ENCODE results near the gene LSM4. TPM values are rescaled to one million over a fixed set of nuclear protein-coding genes. Genes with fewer than 3 reads are reported as not detected.

Gene LSM4
- total and polyA plus RNA-seq, 2 of the 4 experiments (the other 2 are of a cell fraction) = 44.8 to 118 TPM

DNA sequence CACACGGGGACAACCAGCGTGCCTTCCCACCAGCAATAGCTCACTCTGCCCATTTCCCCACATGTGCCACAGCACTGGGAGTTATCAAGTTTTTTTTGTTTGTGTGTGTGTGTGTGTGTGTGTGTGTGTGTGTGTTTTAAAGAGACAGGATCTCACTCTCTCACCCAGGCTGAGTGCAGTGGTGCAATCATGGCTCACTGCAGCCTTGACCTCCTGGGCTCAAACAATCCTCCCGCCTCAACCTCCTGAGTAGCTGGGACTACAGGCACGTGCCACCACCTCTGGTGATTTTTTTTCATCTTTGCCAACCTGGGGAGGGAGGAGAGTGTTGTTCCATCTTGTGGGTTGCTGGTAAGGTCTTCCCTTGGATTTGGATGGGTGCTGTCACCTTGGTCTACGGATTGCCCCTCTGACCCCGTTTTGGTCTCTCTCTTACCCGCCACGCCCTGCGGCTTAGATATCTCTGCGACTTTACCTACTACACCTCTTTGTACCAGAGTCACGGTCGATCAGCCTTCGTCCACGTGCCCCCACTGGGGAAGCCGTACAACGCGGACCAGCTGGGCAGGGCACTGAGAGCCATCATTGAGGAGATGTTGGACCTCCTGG, 40.2 kb upstream of the LSM4 start (continued):
- TF ChIP-seq FOS (IDR thresholded peaks at IDR 0.05; ENCODE audit: low read depth, low read length) = no peak

DNA sequence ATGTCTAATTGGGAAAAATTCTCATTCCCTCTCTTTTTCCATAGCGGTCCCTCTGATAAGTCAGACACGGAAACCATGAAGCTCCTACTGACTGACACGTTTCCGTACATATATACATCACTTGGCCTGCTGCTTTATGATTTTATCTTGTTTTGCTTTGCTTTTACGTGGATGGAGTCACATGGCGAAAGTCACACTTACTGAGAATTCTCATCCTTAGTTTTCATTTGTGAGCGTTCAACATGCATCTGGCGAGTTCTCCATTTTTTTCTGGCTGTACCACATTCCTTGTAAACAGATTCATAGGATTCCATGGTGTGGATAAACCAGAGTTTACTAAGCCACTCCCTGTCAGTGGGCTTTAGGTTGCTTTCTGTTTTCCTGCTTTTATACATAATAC, 38.8 kb upstream of the LSM4 start:
- Histone ChIP-seq H4K20me1 (ENCODE audit: insufficient read depth, low read length) (no peaks in the 10 kb centered on the region), H3K4ac (ENCODE audit: low read depth, low read length) (peak overlapping the region; percentile 22; the same call in 1 of the 2 replicates), H3K4me3 (ENCODE audit: insufficient read depth, low read depth, low read length) (no peak overlapping the region), H4K5ac (ENCODE audit: low read depth, low read length) (no peak overlapping the region), H3K9me1 (ENCODE audit: insufficient read depth, low read length) (peaks cover 7% of the 10 kb centered on the region), H4K8ac (ENCODE audit: low read depth in 2 of 2, low read length in 2 of 2) (peak overlapping the region in 1 of 2 experiments; percentile 6; a peak in 1 of 4 replicates), H3K9ac (ENCODE audit: low read depth, low read length) (no peak overlapping the region), H3K56ac (ENCODE audit: extremely low read depth, insufficient read depth, low read length) (no peak overlapping the region), H3K23ac (ENCODE audit: low read depth, low read length) (no peak overlapping the region), H2BK5ac (ENCODE audit: low read depth, low read length, poor library complexity, severe bottlenecking) (no peak overlapping the region), H3K27me3 (ENCODE audit: control insufficient read depth, insufficient read depth, low read length) (no peaks in the 10 kb centered on the region), H3K14ac (replicated peaks; ENCODE audit: low read depth, low read length) (peak overlapping the region; percentile 44; the same call in 1 of the 2 replicates), H2AFZ (replicated peaks; ENCODE audit: low read length, poor library complexity) (no peak overlapping the region), H3K4me2 (ENCODE audit: low read depth, low read length) (no peak overlapping the region), H2BK20ac (ENCODE audit: low read depth, low read length) (peak overlapping the region; percentile 57; the same call in 1 of the 2 replicates), H3K36me3 (ENCODE audit: control insufficient read depth, insufficient read depth, low read length) (peaks cover 36% of the 10 kb centered on the region), H2BK15ac (ENCODE audit: low read depth, low read length) (peak overlapping the region; percentile 58; the same call in 1 of the 3 replicates), H3K79me1 (ENCODE audit: low read depth in 1 of 2, low read length in 2 of 2) (peaks cover 0 to 31% of the 10 kb centered on the region in 2 experiments; a peak in 2 of 4 replicates), H2BK120ac (ENCODE audit: low read depth, low read length) (peak overlapping the region; percentile 41), H3K9me3 (ENCODE audit: control insufficient read depth, insufficient read depth, low read length) (peaks cover 9% of the 10 kb centered on the region), H3K27ac (ENCODE audit: insufficient read depth, low read length) (no peak overlapping the region), H2AK9ac (replicated peaks; ENCODE audit: low read depth, low read length, poor library complexity) (no peak overlapping the region), H4K91ac (ENCODE audit: insufficient read depth, low read depth, low read length) (peak overlapping the region; percentile 39), H2AK5ac (ENCODE audit: low read depth, low read length) (peak overlapping the region; percentile 11; the same call in 1 of the 2 replicates), H3K18ac (ENCODE audit: low read depth, low read length) (no peak overlapping the region), H3K4me1 (ENCODE audit: control insufficient read depth, insufficient read depth, low read length) (peaks cover 10% of the 10 kb centered on the region)
- BruUV-seq (replicated peaks) = no TSS peak
- in situ Hi-C loops (cut with MboI; ENCODE audit: low sequenced_read_pairs) (no loop called here), intact Hi-C loops (cut with micrococcal nuclease) (no loop called here), dilution Hi-C loops (cut with HindIII; ENCODE audit: low sequenced_read_pairs, unreplicated experiment) (no loop called here)
- TF ChIP-seq, protein P1, sequence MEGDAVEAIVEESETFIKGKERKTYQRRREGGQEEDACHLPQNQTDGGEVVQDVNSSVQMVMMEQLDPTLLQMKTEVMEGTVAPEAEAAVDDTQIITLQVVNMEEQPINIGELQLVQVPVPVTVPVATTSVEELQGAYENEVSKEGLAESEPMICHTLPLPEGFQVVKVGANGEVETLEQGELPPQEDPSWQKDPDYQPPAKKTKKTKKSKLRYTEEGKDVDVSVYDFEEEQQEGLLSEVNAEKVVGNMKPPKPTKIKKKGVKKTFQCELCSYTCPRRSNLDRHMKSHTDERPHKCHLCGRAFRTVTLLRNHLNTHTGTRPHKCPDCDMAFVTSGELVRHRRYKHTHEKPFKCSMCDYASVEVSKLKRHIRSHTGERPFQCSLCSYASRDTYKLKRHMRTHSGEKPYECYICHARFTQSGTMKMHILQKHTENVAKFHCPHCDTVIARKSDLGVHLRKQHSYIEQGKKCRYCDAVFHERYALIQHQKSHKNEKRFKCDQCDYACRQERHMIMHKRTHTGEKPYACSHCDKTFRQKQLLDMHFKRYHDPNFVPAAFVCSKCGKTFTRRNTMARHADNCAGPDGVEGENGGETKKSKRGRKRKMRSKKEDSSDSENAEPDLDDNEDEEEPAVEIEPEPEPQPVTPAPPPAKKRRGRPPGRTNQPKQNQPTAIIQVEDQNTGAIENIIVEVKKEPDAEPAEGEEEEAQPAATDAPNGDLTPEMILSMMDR (conservative IDR thresholded peaks at IDR 0.05; ENCODE audit: low read depth, low read length) = no peak
- TF ChIP-seq RAD21 (IDR thresholded peaks at IDR 0.05; ENCODE audit: low read length) (no peak), NFE2L2 (IDR thresholded peaks at IDR 0.05; ENCODE audit: low read depth, low read length) (no peak), POLR2A (IDR thresholded peaks at IDR 0.05; ENCODE audit: low read depth, low read length) (no peak), MAFK (IDR thresholded peaks at IDR 0.05; ENCODE audit: low read depth, low read length) (no peak), CEBPB (IDR thresholded peaks at IDR 0.05; ENCODE audit: low read depth, low read length) (no peak), CHD1 (IDR thresholded peaks at IDR 0.05; ENCODE audit: low read depth, low read length) (no peak), RCOR1 (IDR thresholded peaks at IDR 0.05; ENCODE audit: insufficient replicate concordance, low read length) (no peak), BHLHE40 (IDR thresholded peaks at IDR 0.05; ENCODE audit: low read depth, low read length) (no peak), FOS (IDR thresholded peaks at IDR 0.05; ENCODE audit: low read depth, low read length) (no peak), SMC3 (IDR thresholded peaks at IDR 0.05; ENCODE audit: low read depth, low read length) (no peak), RFX5 (IDR thresholded peaks at IDR 0.05; ENCODE audit: low read depth, low read length) (no peak), MXI1 (IDR thresholded peaks at IDR 0.05; ENCODE audit: borderline replicate concordance, low read depth, low read length) (no peak), MAZ (IDR thresholded peaks at IDR 0.05; ENCODE audit: borderline replicate concordance, low read depth, low read length) (no peak)
- TF ChIP-seq, protein P2, sequence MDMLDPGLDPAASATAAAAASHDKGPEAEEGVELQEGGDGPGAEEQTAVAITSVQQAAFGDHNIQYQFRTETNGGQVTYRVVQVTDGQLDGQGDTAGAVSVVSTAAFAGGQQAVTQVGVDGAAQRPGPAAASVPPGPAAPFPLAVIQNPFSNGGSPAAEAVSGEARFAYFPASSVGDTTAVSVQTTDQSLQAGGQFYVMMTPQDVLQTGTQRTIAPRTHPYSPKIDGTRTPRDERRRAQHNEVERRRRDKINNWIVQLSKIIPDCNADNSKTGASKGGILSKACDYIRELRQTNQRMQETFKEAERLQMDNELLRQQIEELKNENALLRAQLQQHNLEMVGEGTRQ (IDR thresholded peaks at IDR 0.05; ENCODE audit: low read depth, low read length) = no peak
- DNase-seq (peak; percentile 37), ATAC-seq (ENCODE audit: low read depth) (no peak)
- POLR2A ChIA-PET (ENCODE audit: unreplicated experiment) = no interaction called here
- CTCF ChIA-PET = no interaction called here
- 96% methylated on average over 5 of the region's 8 CpGs; no CpG with 5 or more reads in 1 of the 2 experiments for WGBS, 2 experiments (ENCODE audit: extremely low coverage in 2 of 2, insufficient read length in 1 of 2)

All from IMR-90 (cell line).